HepG2 (cell line): ENCODE results near the gene SEL1L2. TPM values are rescaled to one million over a fixed set of nuclear protein-coding genes. Genes with fewer than 3 reads are reported as not detected.

Experiments used
- ATAC-seq: fragments of 200-7000 bp; cut with Tn5 transposase; 3 replicates; pipeline ENCODE4 v1.9.1; 2020; ENCODE audit warnings: mild to moderate bottlenecking, moderate library complexity
- BruUV-seq: library from RNA; stranded (reverse); fragments of 400-500 nt; replicated peaks from 2 replicates; lab custom pipeline; 2021; lab: Mats Ljungman, UMichigan
- CTCF ChIA-PET: fragments of 300-600 bp; formaldehyde crosslinking; extraction: SDS; loops from one replicate; lab custom pipeline; 2021; ENCODE audit warnings: low total read pairs, inconsistent platforms, low intra/inter-chr PET ratio; lab: Yijun Ruan, JAX
- POLR2A ChIA-PET: fragments of 350-600 bp; sonication (Branson Sonifier 250); formaldehyde crosslinking; loops from one replicate; lab custom pipeline; 2020; ENCODE audit warnings: antibody characterized with exemption, inconsistent platforms; lab: Yijun Ruan, JAX
- DNase-seq: peaks from one replicate; pipeline ENCODE4 v3.0.0-alpha.2; 2015; ENCODE audit warnings: low spot score
- FAIRE-seq: peaks from 3 replicates; lab custom pipeline; 2011; peaks lifted over from hg19 to GRCh38; lab: Jason Lieb, UNC
- H2AFZ ChIP-seq: one replicate; pipeline ENCODE4 v1.6.1; 2011; ENCODE audit warnings: low read length, inconsistent platforms
- H3K27ac ChIP-seq: fragments of 300-600 bp; 3 replicates; pipeline ENCODE4 v1.8.0; 2011; ENCODE audit warnings: mixed run types, mild to moderate bottlenecking, mixed read lengths, low read length, inconsistent platforms; ENCODE audit not compliant: insufficient read depth; ENCODE audit errors: extremely low read length
- H3K27me3 ChIP-seq, 2 experiments: fragments of 200-600 bp in 1 of 2; 2 replicates in 1 of 2; 3 replicates in 1 of 2; pipeline versions ENCODE4 v1.6.0 to v1.8.0; 2011; ENCODE audit warnings: low read length in 2 of 2, mild to moderate bottlenecking in 2 of 2, moderate library complexity in 2 of 2, inconsistent platforms in 1 of 2; ENCODE audit not compliant: insufficient read depth in 2 of 2, control insufficient read depth in 1 of 2
- H3K36me3 ChIP-seq, 2 experiments: fragments of 200-600 bp in 1 of 2; replicated peaks in 1 of 2; 2 replicates in 1 of 2; 3 replicates in 1 of 2; pipeline versions ENCODE4 v1.5.1 to v1.8.0; 2011; ENCODE audit warnings: low read length in 2 of 2, inconsistent platforms in 1 of 2; ENCODE audit not compliant: insufficient read depth in 2 of 2, control insufficient read depth in 1 of 2
- H3K4me1 ChIP-seq: 2 replicates; pipeline ENCODE4 v1.5.1; 2012; ENCODE audit warnings: low read length, inconsistent platforms; ENCODE audit not compliant: insufficient read depth
- H3K4me2 ChIP-seq: 2 replicates; pipeline ENCODE4 v1.6.0; 2011; ENCODE audit warnings: low read depth, low read length, inconsistent platforms
- H3K4me3 ChIP-seq, 3 experiments: fragments of 200-600 bp in 1 of 3; sonication (generic), shearing (Covaris generic) in 1 of 3; replicated peaks in 1 of 3; 2 replicates each; pipeline ENCODE4 v1.5.1; 2011 to 2016; ENCODE audit warnings: low read length in 3 of 3, inconsistent platforms in 2 of 3, low read depth in 2 of 3, mild to moderate bottlenecking in 2 of 3, control low read depth in 1 of 3, mixed read lengths in 1 of 3; ENCODE audit not compliant: insufficient read depth in 1 of 3
- H3K79me2 ChIP-seq: one replicate; pipeline ENCODE4 v1.6.1; 2011; ENCODE audit warnings: low read length, inconsistent platforms; ENCODE audit not compliant: insufficient read depth
- H3K9ac ChIP-seq: 2 replicates; pipeline ENCODE4 v1.6.0; 2011; ENCODE audit warnings: mild to moderate bottlenecking, low read depth, low read length, inconsistent platforms; ENCODE audit not compliant: insufficient read depth
- H3K9me3 ChIP-seq: 2 replicates; pipeline ENCODE4 v1.5.1; 2012; ENCODE audit warnings: mild to moderate bottlenecking, low read length
- H4K20me1 ChIP-seq: 2 replicates; pipeline ENCODE4 v1.6.0; 2011; ENCODE audit warnings: inconsistent platforms, mild to moderate bottlenecking, low read length, moderate library complexity; ENCODE audit not compliant: insufficient read depth
- ATF3 ChIP-seq: sonication (generic); formaldehyde crosslinking; IDR thresholded peaks from 2 replicates; pipeline ENCODE4 v1.4.0; 2020; ENCODE audit warnings: missing genetic modification reagents
- CC2D1A ChIP-seq: sonication (generic); formaldehyde crosslinking; IDR thresholded peaks from 2 replicates; pipeline ENCODE4 v1.8.1; 2023; ENCODE audit warnings: mild to moderate bottlenecking, missing genetic modification reagents
- CREM ChIP-seq, 2 experiments: sonication (generic) in 1 of 2; formaldehyde crosslinking in 1 of 2; IDR thresholded peaks; 2 replicates each; pipeline versions ENCODE4 v1.4.0 to v1.6.1; 2016 to 2020; ENCODE audit warnings: antibody characterized with exemption in 1 of 2, mild to moderate bottlenecking in 1 of 2, missing genetic modification reagents in 1 of 2
- GFI1 ChIP-seq: sonication (generic); formaldehyde crosslinking; IDR thresholded peaks from 2 replicates; pipeline ENCODE4 v1.5.0; 2020; ENCODE audit warnings: missing genetic modification reagents, mild to moderate bottlenecking, borderline replicate concordance
- GLI4 ChIP-seq: sonication (generic); formaldehyde crosslinking; IDR thresholded peaks from 2 replicates; pipeline ENCODE4 v1.5.1; 2020; ENCODE audit warnings: missing genetic modification reagents, mild to moderate bottlenecking, moderate library complexity, borderline replicate concordance
- GTF2F1 ChIP-seq: fragments of 150-350 bp; IDR thresholded peaks from 2 replicates; pipeline ENCODE4 v1.6.1; 2014; ENCODE audit warnings: low read length
- HES4 ChIP-seq: sonication (generic); formaldehyde crosslinking; IDR thresholded peaks from 2 replicates; pipeline ENCODE4 v1.9.0; 2021; ENCODE audit warnings: mild to moderate bottlenecking, missing genetic modification reagents, borderline replicate concordance
- ISL2 ChIP-seq: sonication (generic); formaldehyde crosslinking; IDR thresholded peaks from 2 replicates; pipeline ENCODE4 v1.5.0; 2020; ENCODE audit warnings: missing genetic modification reagents
- MIER2 ChIP-seq: IDR thresholded peaks from 2 replicates; pipeline ENCODE4 v1.6.1; 2016; ENCODE audit warnings: missing biosample characterization, missing genetic modification reagents
- NFKB2 ChIP-seq: sonication (generic); formaldehyde crosslinking; IDR thresholded peaks from 2 replicates; pipeline ENCODE4 v1.4.0; 2020; ENCODE audit warnings: missing genetic modification reagents, borderline replicate concordance
- NFRKB ChIP-seq: fragments of 450-650 bp; IDR thresholded peaks from 2 replicates; pipeline ENCODE4 v1.6.1; 2017
- SP140L ChIP-seq: sonication (generic); formaldehyde crosslinking; IDR thresholded peaks from 2 replicates; pipeline ENCODE4 v1.4.0; 2020; ENCODE audit warnings: missing genetic modification reagents, borderline replicate concordance
- TARDBP ChIP-seq: sonication (generic); formaldehyde crosslinking; IDR thresholded peaks from 2 replicates; pipeline ENCODE4 v1.8.0; 2022; ENCODE audit warnings: mild to moderate bottlenecking, missing genetic modification reagents
- THYN1 ChIP-seq: sonication (generic); formaldehyde crosslinking; IDR thresholded peaks from 2 replicates; pipeline ENCODE4 v1.8.1; 2023; ENCODE audit warnings: low read depth, mild to moderate bottlenecking, moderate library complexity, missing genetic modification reagents, borderline replicate concordance
- ZNF329 ChIP-seq: sonication (generic); formaldehyde crosslinking; IDR thresholded peaks from 2 replicates; pipeline ENCODE4 v1.9.0; 2021; ENCODE audit warnings: low read depth, mild to moderate bottlenecking, missing genetic modification reagents
- ZNF446 ChIP-seq: sonication (generic); formaldehyde crosslinking; IDR thresholded peaks from 2 replicates; pipeline ENCODE4 v1.5.0; 2020; ENCODE audit warnings: mild to moderate bottlenecking, missing genetic modification reagents
- ZNF562 ChIP-seq: sonication (generic); formaldehyde crosslinking; IDR thresholded peaks from 2 replicates; pipeline ENCODE4 v1.8.0; 2022; ENCODE audit warnings: missing genetic modification reagents, borderline replicate concordance
- ZNF615 ChIP-seq: sonication (generic); formaldehyde crosslinking; IDR thresholded peaks from 2 replicates; pipeline ENCODE4 v1.5.0; 2020; ENCODE audit warnings: mild to moderate bottlenecking, missing genetic modification reagents, borderline replicate concordance
- WGBS: methylation state at CpG from one replicate; pipeline ENCODE4 v1.1.6; 2017; ENCODE audit warnings: low lambda C conversion rate; 5-methylcytosine and 5-hydroxymethylcytosine counted together
- in situ Hi-C: cut with HindIII; loops from 2 replicates; pipeline ENCODE4 v1.10.0; 2017; ENCODE audit warnings: low pct_unique_long_range_greater_than_20kb; ENCODE audit not compliant: extremely low pct_ligation_motif_present
- intact Hi-C: fragments of 100-400 bp; cut with micrococcal nuclease; formaldehyde crosslinking; loops from one replicate; pipeline ENCODE4 v1.10.0; 2022; ENCODE audit not compliant: unreplicated experiment
- polyA plus RNA-seq, 8 experiments: library from polyadenylated mRNA; depleted of rRNA in 3 of 8; stranded (reverse) in 7 of 8; unstranded in 1 of 8; fragments of >200 nt; fragmentation: Illumina TruSeq in 4 of 8; extraction: Trizol in 4 of 8; gene quantifications; 2 replicates each; pipeline versions ENCODE4 v1.2.1 to v1.2.3, GENCODE V29; 2011 to 2016; ENCODE audit warnings: low read depth in 4 of 8, missing spikeins in 1 of 8, mixed read lengths in 1 of 8; ENCODE audit not compliant: insufficient read depth in 1 of 8
- total RNA-seq, 5 experiments: library from RNA; depleted of rRNA; stranded (reverse); fragments of >200 nt; fragmentation: Illumina TruSeq; extraction: Trizol; gene quantifications; 2 replicates each; pipeline ENCODE4 v1.2.3, GENCODE V29; 2016; ENCODE audit warnings: low read depth in 1 of 5
- TF ChIP-seq, protein P1 (sequence below): sonication (generic); formaldehyde crosslinking; IDR thresholded peaks from 2 replicates; pipeline ENCODE4 v1.4.0; 2020; ENCODE audit warnings: missing genetic modification reagents
- TF ChIP-seq, protein P2 (sequence below): sonication (generic); formaldehyde crosslinking; IDR thresholded peaks from 2 replicates; pipeline ENCODE4 v1.4.0; 2020; ENCODE audit warnings: mild to moderate bottlenecking, low read depth, missing genetic modification reagents

SEL1L2 gene
- total and polyA plus RNA-seq, 2 of the 13 experiments (the other 11 are each of a cell fraction or from before 2014, with no cell fraction given) = not detected

DNA sequence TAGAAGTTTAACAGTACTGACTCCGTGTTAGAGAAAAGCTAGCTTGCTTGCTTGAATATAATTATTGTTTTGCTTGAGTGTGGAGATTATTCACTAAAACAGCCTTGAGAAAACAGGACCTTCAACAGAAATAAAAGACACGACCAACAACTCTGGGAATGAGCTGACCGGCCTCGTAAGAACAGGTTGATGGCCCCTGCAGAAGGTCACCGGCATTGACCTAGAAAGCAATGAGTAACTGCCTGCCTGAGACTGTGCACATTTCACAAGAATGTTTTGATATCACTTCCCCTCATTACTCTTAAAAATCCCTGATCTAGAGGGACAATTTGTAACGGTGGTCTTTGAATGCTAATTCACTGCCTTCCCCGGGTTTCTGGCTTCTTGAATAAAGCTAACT, 49.4 kb downstream of the SEL1L2 start:
- no peak overlapping the region for H3K27ac ChIP-seq
- H2AFZ ChIP-seq = no peak overlapping the region
- TF ChIP-seq GLI4 = no peak
- no peak for TF ChIP-seq SP140L
- TF ChIP-seq, protein P1, sequence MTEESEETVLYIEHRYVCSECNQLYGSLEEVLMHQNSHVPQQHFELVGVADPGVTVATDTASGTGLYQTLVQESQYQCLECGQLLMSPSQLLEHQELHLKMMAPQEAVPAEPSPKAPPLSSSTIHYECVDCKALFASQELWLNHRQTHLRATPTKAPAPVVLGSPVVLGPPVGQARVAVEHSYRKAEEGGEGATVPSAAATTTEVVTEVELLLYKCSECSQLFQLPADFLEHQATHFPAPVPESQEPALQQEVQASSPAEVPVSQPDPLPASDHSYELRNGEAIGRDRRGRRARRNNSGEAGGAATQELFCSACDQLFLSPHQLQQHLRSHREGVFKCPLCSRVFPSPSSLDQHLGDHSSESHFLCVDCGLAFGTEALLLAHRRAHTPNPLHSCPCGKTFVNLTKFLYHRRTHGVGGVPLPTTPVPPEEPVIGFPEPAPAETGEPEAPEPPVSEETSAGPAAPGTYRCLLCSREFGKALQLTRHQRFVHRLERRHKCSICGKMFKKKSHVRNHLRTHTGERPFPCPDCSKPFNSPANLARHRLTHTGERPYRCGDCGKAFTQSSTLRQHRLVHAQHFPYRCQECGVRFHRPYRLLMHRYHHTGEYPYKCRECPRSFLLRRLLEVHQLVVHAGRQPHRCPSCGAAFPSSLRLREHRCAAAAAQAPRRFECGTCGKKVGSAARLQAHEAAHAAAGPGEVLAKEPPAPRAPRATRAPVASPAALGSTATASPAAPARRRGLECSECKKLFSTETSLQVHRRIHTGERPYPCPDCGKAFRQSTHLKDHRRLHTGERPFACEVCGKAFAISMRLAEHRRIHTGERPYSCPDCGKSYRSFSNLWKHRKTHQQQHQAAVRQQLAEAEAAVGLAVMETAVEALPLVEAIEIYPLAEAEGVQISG (CRISPR knock-in tag) = no peak
- TF ChIP-seq CREM (IDR thresholded peaks at IDR 0.05) = no peak
- no peak for TF ChIP-seq CREM (CRISPR knock-in tag; IDR thresholded peaks at IDR 0.05)
- TF ChIP-seq ZNF329 (CRISPR knock-in tag) = no peak
- no peak for TF ChIP-seq ATF3 (CRISPR knock-in tag)
- no peak for TF ChIP-seq GTF2F1
- TF ChIP-seq NFKB2 (CRISPR knock-in tag) = no peak
- no peak for TF ChIP-seq ZNF446
- TF ChIP-seq THYN1 (CRISPR knock-in tag) = no peak
- no peak for TF ChIP-seq HES4 (CRISPR knock-in tag)
- no peak for TF ChIP-seq NFRKB
- TF ChIP-seq ZNF615 = no peak
- TF ChIP-seq MIER2 (CRISPR knock-in tag) = no peak
- no peak for TF ChIP-seq ISL2 (CRISPR knock-in tag)
- TF ChIP-seq GFI1 (CRISPR knock-in tag) = no peak
- TF ChIP-seq ZNF562 (CRISPR knock-in tag) = no peak
- TF ChIP-seq, protein P2, sequence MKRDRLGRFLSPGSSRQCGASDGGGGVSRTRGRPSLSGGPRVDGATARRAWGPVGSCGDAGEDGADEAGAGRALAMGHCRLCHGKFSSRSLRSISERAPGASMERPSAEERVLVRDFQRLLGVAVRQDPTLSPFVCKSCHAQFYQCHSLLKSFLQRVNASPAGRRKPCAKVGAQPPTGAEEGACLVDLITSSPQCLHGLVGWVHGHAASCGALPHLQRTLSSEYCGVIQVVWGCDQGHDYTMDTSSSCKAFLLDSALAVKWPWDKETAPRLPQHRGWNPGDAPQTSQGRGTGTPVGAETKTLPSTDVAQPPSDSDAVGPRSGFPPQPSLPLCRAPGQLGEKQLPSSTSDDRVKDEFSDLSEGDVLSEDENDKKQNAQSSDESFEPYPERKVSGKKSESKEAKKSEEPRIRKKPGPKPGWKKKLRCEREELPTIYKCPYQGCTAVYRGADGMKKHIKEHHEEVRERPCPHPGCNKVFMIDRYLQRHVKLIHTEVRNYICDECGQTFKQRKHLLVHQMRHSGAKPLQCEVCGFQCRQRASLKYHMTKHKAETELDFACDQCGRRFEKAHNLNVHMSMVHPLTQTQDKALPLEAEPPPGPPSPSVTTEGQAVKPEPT (CRISPR knock-in tag) = no peak
- TF ChIP-seq CC2D1A (CRISPR knock-in tag) = no peak
- TF ChIP-seq TARDBP (CRISPR knock-in tag) = no peak
- H3K4me1 ChIP-seq = no peaks in the 10 kb centered on the region
- no peak for FAIRE-seq
- no peak for DNase-seq
- BruUV-seq = no TSS peak
- no peaks in the 10 kb centered on the region for H3K79me2 ChIP-seq
- in situ Hi-C loops (no loop called here), intact Hi-C loops (loop anchor here (5.0 kb wide), 2 partner anchors 104 to 119 kb away; no protein-coding TSS in a partner anchor)
- no peak overlapping the region for H3K4me3 ChIP-seq
- ChIA-PET CTCF (no interaction called here), POLR2A (no interaction called here)
- ATAC-seq = no peak
- H3K36me3 ChIP-seq = no peaks in the 10 kb centered on the region
- no peak overlapping the region for H3K9ac ChIP-seq
- WGBS = 12% methylated on average over 7 of the region's 7 CpGs
- no peaks in the 10 kb centered on the region for H3K27me3 ChIP-seq
- H3K9me3 ChIP-seq = no peaks in the 10 kb centered on the region
- no peaks in the 10 kb centered on the region for H4K20me1 ChIP-seq
- no peak overlapping the region for H3K4me2 ChIP-seq
